Esophagus muscularis mucosa (tissue), 4 donors: ENCODE measurements around the gene OXER1. TPM values are rescaled to one million over a fixed set of nuclear protein-coding genes. Genes with fewer than 3 reads are reported as not detected.

Experiments
- DNase-seq: peaks from one replicate; pipeline ENCODE4 v3.0.0-alpha.2; 2017; ENCODE audit errors: extremely low spot score
- H3K27ac ChIP-seq, 4 donors: fragments of 200-600 bp; sonication (generic); replicated peaks in 1 of 4; 1 replicate in 3 of 4; 2 replicates in 1 of 4; pipeline ENCODE4 v1.5.1; 2016 to 2019; ENCODE audit warnings: mild to moderate bottlenecking in 1 of 4
- H3K27me3 ChIP-seq, 4 donors: fragments of 200-600 bp; sonication (generic); one replicate each; pipeline versions ENCODE4 v1.5.1 to v1.6.0; 2016 to 2019
- H3K36me3 ChIP-seq, 4 donors: fragments of 200-600 bp; sonication (generic); one replicate each; pipeline ENCODE4 v1.5.1; 2016 to 2019
- H3K4me1 ChIP-seq, 4 donors: fragments of 200-600 bp; sonication (generic); one replicate each; pipeline ENCODE4 v1.5.1; 2016 to 2019
- H3K4me3 ChIP-seq, 4 donors: fragments of 200-600 bp; sonication (generic); 1 replicate in 2 of 4; 2 replicates in 2 of 4; pipeline ENCODE4 v1.5.1; 2016 to 2019; ENCODE audit warnings: mild to moderate bottlenecking in 4 of 4, moderate library complexity in 1 of 4
- H3K9me3 ChIP-seq, 4 donors: fragments of 200-600 bp; sonication (generic); 1 replicate in 3 of 4; 2 replicates in 1 of 4; pipeline ENCODE4 v1.5.1; 2016 to 2019
- EP300 ChIP-seq: sonication (generic); formaldehyde crosslinking; IDR thresholded peaks from one replicate; pipeline ENCODE4 v1.6.1; 2017; ENCODE audit warnings: antibody characterized with exemption
- POLR2A ChIP-seq: fragments of 450-650 bp; IDR thresholded peaks from one replicate; pipeline ENCODE4 v1.6.1; 2017; ENCODE audit warnings: antibody characterized with exemption, moderate library complexity, mild to moderate bottlenecking, low read depth
- POLR2AphosphoS5 ChIP-seq, 2 donors: sonication (generic); formaldehyde crosslinking; IDR thresholded peaks; one replicate each; pipeline ENCODE4 v1.6.1; 2017; ENCODE audit warnings: antibody characterized with exemption in 2 of 2
- WGBS: methylation state at CpG from one replicate; pipeline ENCODE4 v1.1.5; 2018; 5-methylcytosine and 5-hydroxymethylcytosine counted together
- intact Hi-C: fragments of 100-400 bp; cut with DNase I; formaldehyde crosslinking; loops from one replicate; pipeline ENCODE4 v1.15.1; 2023
- total RNA-seq, 4 donors: library from RNA; depleted of rRNA; stranded (reverse); fragments of >200 nt; gene quantifications; one replicate each; pipeline versions ENCODE4 v1.1.0 to v1.2.1, GENCODE V29; 2016
- TF ChIP-seq, protein P1 (sequence below), 3 experiments: fragments of 200-600 bp in 2 of 3; fragments of 450-650 bp in 1 of 3; sonication (generic) in 2 of 3; IDR thresholded peaks; one replicate each; pipeline ENCODE4 v1.5.1; 2017 to 2019; ENCODE audit warnings: antibody characterized with exemption in 3 of 3, mild to moderate bottlenecking in 2 of 3, moderate library complexity in 1 of 3

Gene OXER1
- total RNA-seq, 4 donors from 2014 or later, result 0.42 to 1.3 (median 0.61) TPM

DNA sequence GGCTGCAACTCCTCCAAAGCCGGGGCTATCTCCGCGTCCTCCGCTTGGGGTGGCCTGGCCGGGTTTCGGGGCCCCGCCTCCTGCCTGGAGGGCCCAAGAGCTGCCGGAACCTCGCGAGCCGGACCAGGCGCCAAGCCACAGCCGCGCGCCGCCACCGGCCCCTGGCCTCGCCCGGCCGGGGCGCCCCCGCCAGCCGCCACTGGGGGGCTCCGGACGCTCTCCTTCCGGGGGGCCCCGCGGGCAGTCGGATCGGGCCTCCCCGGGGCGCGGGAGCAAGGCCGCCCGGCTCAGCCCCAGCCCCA is 45.8 kb upstream of the OXER1 start:
- H3K27ac ChIP-seq, result peak overlapping the region; percentile 98 to 100 (median 99)
- intact Hi-C loops, result no loop called here
- no peaks in the 10 kb centered on the region for H3K36me3 ChIP-seq
- H3K4me3 ChIP-seq, result peak overlapping the region; percentile 68 to 88 (median 76)
- H3K9me3 ChIP-seq, result peaks cover 0 to 3% (median 0%) of the 10 kb centered on the region in 4 donors
- no peak for TF ChIP-seq POLR2A
- TF ChIP-seq EP300, result no peak
- TF ChIP-seq, protein P1, sequence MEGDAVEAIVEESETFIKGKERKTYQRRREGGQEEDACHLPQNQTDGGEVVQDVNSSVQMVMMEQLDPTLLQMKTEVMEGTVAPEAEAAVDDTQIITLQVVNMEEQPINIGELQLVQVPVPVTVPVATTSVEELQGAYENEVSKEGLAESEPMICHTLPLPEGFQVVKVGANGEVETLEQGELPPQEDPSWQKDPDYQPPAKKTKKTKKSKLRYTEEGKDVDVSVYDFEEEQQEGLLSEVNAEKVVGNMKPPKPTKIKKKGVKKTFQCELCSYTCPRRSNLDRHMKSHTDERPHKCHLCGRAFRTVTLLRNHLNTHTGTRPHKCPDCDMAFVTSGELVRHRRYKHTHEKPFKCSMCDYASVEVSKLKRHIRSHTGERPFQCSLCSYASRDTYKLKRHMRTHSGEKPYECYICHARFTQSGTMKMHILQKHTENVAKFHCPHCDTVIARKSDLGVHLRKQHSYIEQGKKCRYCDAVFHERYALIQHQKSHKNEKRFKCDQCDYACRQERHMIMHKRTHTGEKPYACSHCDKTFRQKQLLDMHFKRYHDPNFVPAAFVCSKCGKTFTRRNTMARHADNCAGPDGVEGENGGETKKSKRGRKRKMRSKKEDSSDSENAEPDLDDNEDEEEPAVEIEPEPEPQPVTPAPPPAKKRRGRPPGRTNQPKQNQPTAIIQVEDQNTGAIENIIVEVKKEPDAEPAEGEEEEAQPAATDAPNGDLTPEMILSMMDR (IDR thresholded peaks at IDR 0.05), result peak; percentile 15 to 47 (median 39)
- no peak for TF ChIP-seq POLR2AphosphoS5 (IDR thresholded peaks at IDR 0.05)
- H3K4me1 ChIP-seq, result peaks cover 13 to 25% (median 24%) of the 10 kb centered on the region in 4 donors
- peak; percentile 95 for DNase-seq
- H3K27me3 ChIP-seq, result no peaks in the 10 kb centered on the region
- 1% methylated on average over 13 of the region's 35 CpGs for WGBS

DNA sequence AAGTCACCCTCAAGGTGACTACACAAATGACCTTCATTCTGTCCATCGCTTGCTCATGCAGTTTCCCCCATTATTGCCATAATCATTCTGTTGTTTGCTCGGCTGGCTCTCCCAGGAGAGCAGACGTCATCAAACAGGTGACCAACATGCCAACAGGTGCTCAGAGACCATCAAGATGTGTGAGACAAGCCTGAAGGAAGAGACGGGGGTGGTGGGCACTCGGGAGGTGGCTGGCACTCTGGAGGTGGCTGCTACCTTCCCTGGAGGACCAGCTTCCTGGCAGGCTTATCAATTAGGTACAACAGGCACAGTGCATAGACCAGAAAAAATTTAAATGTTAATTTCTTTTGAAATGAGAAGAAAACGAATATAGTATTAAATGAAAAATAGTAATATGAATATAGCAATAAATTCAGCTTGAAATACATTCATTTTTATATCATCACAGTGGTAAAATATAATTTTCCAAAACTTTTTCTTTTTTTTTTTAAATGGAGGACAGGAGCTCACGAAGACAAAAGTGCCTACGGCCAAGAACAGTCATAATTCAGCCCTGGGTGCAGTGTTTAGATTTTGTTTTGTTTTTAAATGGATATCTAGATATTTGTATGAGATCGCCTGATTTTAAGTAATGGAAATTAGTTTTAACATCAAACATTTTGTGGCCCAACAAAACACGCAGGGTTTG is 45.3 kb upstream of the OXER1 start:
- DNase-seq, result no peak
- Histone ChIP-seq H3K4me3 (peak overlapping the region; percentile 68 to 88 (median 76)), H3K36me3 (no peaks in the 10 kb centered on the region), H3K9me3 (peaks cover 0 to 3% (median 0%) of the 10 kb centered on the region in 4 donors), H3K27ac (peak overlapping the region; percentile 98 to 100 (median 99)), H3K27me3 (no peaks in the 10 kb centered on the region), H3K4me1 (peaks cover 13 to 25% (median 24%) of the 10 kb centered on the region in 4 donors)
- intact Hi-C loops, result no loop called here
- TF ChIP-seq EP300 (no peak), POLR2A (no peak), POLR2AphosphoS5 (IDR thresholded peaks at IDR 0.05) (no peak)
- TF ChIP-seq, protein P1 (IDR thresholded peaks at IDR 0.05), result no peak
- WGBS, result 43% methylated on average over 10 of the region's 10 CpGs

DNA sequence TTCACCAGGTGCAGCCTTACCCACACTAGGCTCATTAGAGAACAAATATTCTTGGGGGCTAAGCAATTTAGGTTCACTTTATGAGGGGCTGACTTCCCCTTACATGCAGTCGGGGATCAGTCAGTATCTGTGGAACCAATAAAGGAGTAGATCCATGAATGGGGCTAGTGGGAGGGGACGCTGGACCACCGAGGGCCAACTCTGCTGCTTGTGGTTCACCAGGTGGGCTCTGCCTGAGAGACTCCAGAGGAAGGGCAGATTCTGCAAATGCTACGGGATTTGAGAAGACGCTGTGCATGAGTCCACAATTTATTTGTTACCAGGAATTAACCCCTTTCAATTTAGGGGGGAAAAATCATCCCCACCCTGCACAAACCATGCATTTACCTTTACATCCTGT is 44.4 kb upstream of the OXER1 start:
- no peak overlapping the region for H3K4me3 ChIP-seq
- no peak for TF ChIP-seq POLR2A
- TF ChIP-seq, protein P1 (IDR thresholded peaks at IDR 0.05), result no peak
- TF ChIP-seq POLR2AphosphoS5 (IDR thresholded peaks at IDR 0.05), result no peak
- no peak for TF ChIP-seq EP300
- H3K27me3 ChIP-seq, result no peaks in the 10 kb centered on the region
- intact Hi-C loops, result no loop called here
- H3K9me3 ChIP-seq, result peaks cover 0 to 3% (median 0%) of the 10 kb centered on the region in 4 donors
- H3K4me1 ChIP-seq, result peaks cover 13 to 25% (median 24%) of the 10 kb centered on the region in 4 donors
- H3K27ac ChIP-seq, result peak overlapping the region in 1 of 4 donors; percentile 99
- 82% methylated on average over 3 of the region's 5 CpGs for WGBS
- H3K36me3 ChIP-seq, result no peaks in the 10 kb centered on the region
- no peak for DNase-seq

DNA sequence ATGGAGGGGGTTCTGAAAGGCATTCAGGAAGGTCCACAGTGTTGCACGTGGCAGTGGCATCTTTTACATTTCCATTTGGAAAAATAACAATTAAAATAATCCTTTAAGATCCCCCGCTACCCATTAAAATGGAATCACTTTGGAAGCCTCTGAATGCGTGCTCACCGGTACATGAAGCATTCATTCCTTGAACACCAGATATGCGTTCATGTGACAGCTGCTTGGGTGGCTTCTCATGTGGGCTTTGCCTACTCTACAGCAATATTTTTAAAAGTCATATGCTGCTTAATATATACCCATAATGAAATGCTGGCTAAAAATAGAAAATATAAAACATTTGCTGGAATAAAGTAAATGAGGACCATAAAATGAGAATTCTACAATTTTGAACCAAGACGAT is 42.9 kb upstream of the OXER1 start:
- H3K4me3 ChIP-seq, result no peak overlapping the region
- H3K27me3 ChIP-seq, result no peaks in the 10 kb centered on the region
- intact Hi-C loops, result no loop called here
- peaks cover 0 to 3% (median 0%) of the 10 kb centered on the region in 4 donors for H3K9me3 ChIP-seq
- DNase-seq, result no peak
- no peak overlapping the region for H3K27ac ChIP-seq
- H3K4me1 ChIP-seq, result peaks cover 13 to 25% (median 23%) of the 10 kb centered on the region in 4 donors
- no peak for TF ChIP-seq POLR2A
- TF ChIP-seq POLR2AphosphoS5 (IDR thresholded peaks at IDR 0.05), result no peak
- TF ChIP-seq EP300, result no peak
- TF ChIP-seq, protein P1 (IDR thresholded peaks at IDR 0.05), result no peak
- H3K36me3 ChIP-seq, result no peaks in the 10 kb centered on the region
- WGBS, result 88% methylated on average over 6 of the region's 6 CpGs
